ENCODE results near the gene MTHFD2L. TPM values are rescaled to one million over a fixed set of nuclear protein-coding genes. Genes with fewer than 3 reads are reported as not detected.

The MTHFD2L gene
- total RNA-seq, 1 experiment from 2014 or later, result 11.6 TPM

- Histone ChIP-seq H3K9me3 (ENCODE audit: control insufficient read depth, low read depth, low read length) (no peaks in the 10 kb centered on the region), H2BK12ac (ENCODE audit: insufficient read length, low read depth, low read length) (no peak overlapping the region), H3K4me2 (ENCODE audit: insufficient read depth, insufficient read length, low read length) (no peak overlapping the region), H3K27ac (ENCODE audit: insufficient read length, low read depth, low read length) (no peak overlapping the region), H2AFZ (ENCODE audit: low read length) (no peak overlapping the region), H2AK5ac (ENCODE audit: insufficient read length, low read length) (no peak overlapping the region), H2BK5ac (ENCODE audit: insufficient read length, low read length) (no peak overlapping the region), H4K5ac (ENCODE audit: insufficient read length, low read depth, low read length) (no peak overlapping the region), H4K20me1 (ENCODE audit: control insufficient read depth, insufficient read depth, insufficient read length) (no peaks in the 10 kb centered on the region), H4K91ac (ENCODE audit: insufficient read length, low read depth, low read length) (no peak overlapping the region), H3K9ac (ENCODE audit: extremely low read depth, insufficient read length, low read length) (no peak overlapping the region), H3K56ac (ENCODE audit: insufficient read length, low read depth, low read length) (no peak overlapping the region), H2BK15ac (ENCODE audit: low read depth, low read length) (no peak overlapping the region), H3T11ph (ENCODE audit: low read length) (no peak overlapping the region), H3K79me1 (ENCODE audit: insufficient read depth, low read depth, low read length, poor library complexity, severe bottlenecking) (no peaks in the 10 kb centered on the region), H2BK20ac (ENCODE audit: low read depth, low read length, poor library complexity, severe bottlenecking) (no peak overlapping the region), H3K4ac (ENCODE audit: low read depth, low read length) (no peak overlapping the region), H3K23ac (ENCODE audit: insufficient read length, low read depth, low read length) (no peak overlapping the region), H3K27me3 (ENCODE audit: insufficient read depth, low read length) (no peaks in the 10 kb centered on the region), H3K79me2 (ENCODE audit: insufficient read depth, low read length) (no peaks in the 10 kb centered on the region), H3K14ac (ENCODE audit: insufficient read depth, low read length) (no peak overlapping the region), H3K4me1 (ENCODE audit: insufficient read depth, low read length) (no peaks in the 10 kb centered on the region), H3K23me2 (ENCODE audit: insufficient read length, low read depth, low read length, poor library complexity, severe bottlenecking) (no peaks in the 10 kb centered on the region), H4K8ac (replicated peaks; ENCODE audit: insufficient read length, low read depth, low read length) (no peak overlapping the region), H3K18ac (ENCODE audit: insufficient read length, low read depth, low read length) (no peak overlapping the region), H2BK120ac (ENCODE audit: low read depth, low read length, poor library complexity, severe bottlenecking) (no peak overlapping the region)
- peaks cover 17 to 35% of the 10 kb centered on the region in 2 experiments for H3K4me1 Mint-ChIP-seq
- no peak for TF ChIP-seq CTCF (conservative IDR thresholded peaks at IDR 0.05)
- no CpG with 5 or more reads among the region's 3 CpGs for WGBS (ENCODE audit: extremely low coverage, insufficient read length, low lambda C conversion rate)
- no peaks in the 10 kb centered on the region for H3K9me3 Mint-ChIP-seq
- peak overlapping the region in 1 of 3 experiments; percentile 26; a peak in 1 of 7 replicates for H3K27ac Mint-ChIP-seq
- H3K36me3 Mint-ChIP-seq (ENCODE audit: insufficient read depth in 1 of 3, low read depth in 3 of 3), result no peaks in the 10 kb centered on the region
- no peak overlapping the region for H3K4me3 Mint-ChIP-seq
- H3K27me3 Mint-ChIP-seq (ENCODE audit: low read depth), result no peaks in the 10 kb centered on the region
- no peak for DNase-seq
Observed at GRCh38 chr4:74112399-74113105, 45.4 kb upstream of the MTHFD2L start.

All from H9 (cell line).